ENCODE measurements around the gene LSAMP. TPM values are rescaled to one million over a fixed set of nuclear protein-coding genes. Genes with fewer than 3 reads are reported as not detected.

LSAMP gene
- polyA plus RNA-seq, 3 donors = not detected

GRCh38 chr3:116350119-116350733 lies 95.1 kb downstream of the LSAMP start:
- Mint-ChIP-seq H3K4me3 (no peak overlapping the region), H3K27ac (no peak overlapping the region), H3K9me3 (peaks cover 0 to 4% (median 0%) of the 10 kb centered on the region in 7 donors), H3K4me1 (no peaks in the 10 kb centered on the region), H3K27me3 (ENCODE audit: low read depth in 3 of 3) (peaks cover 0 to 2% (median 0%) of the 10 kb centered on the region in 3 donors), H3K36me3 (no peaks in the 10 kb centered on the region)
- H3K27ac ChIP-seq (ENCODE audit: low read depth in 1 of 2, low read length in 2 of 2) = no peak overlapping the region
- H3K36me3 ChIP-seq (replicated peaks in 1 of 2; ENCODE audit: control insufficient read depth in 1 of 2, insufficient read depth in 2 of 2, low read length in 2 of 2) = no peaks in the 10 kb centered on the region
- no peaks in the 10 kb centered on the region for H3K79me2 ChIP-seq (ENCODE audit: insufficient read depth, low read length)
- H3K9ac ChIP-seq (ENCODE audit: insufficient read depth, low read length, poor library complexity, severe bottlenecking) = no peak overlapping the region
- no peaks in the 10 kb centered on the region for H4K20me1 ChIP-seq (ENCODE audit: insufficient read depth, low read length)
- no peak overlapping the region for H3K4me2 ChIP-seq (replicated peaks; ENCODE audit: extremely low read depth, low read length, poor library complexity, severe bottlenecking)
- no peak overlapping the region for H2AFZ ChIP-seq (ENCODE audit: insufficient read depth, low read depth, low read length, poor library complexity, severe bottlenecking)
- DNase-seq = no peak
- no CpG with 5 or more reads among the region's 4 CpGs for WGBS (ENCODE audit: insufficient coverage)
- H3K9me3 ChIP-seq (replicated peaks in 1 of 2; ENCODE audit: control insufficient read depth in 1 of 2, insufficient read depth in 1 of 2, low read length in 2 of 2) = no peaks in the 10 kb centered on the region
- H3K4me1 ChIP-seq (ENCODE audit: control insufficient read depth in 1 of 2, insufficient read depth in 2 of 2, low read length in 2 of 2) = no peaks in the 10 kb centered on the region
- no peak for TF ChIP-seq CTCF (IDR thresholded peaks at IDR 0.05)
- intact Hi-C loops (cut with micrococcal nuclease) = no loop called here
- no peak overlapping the region for H3K4me3 ChIP-seq (replicated peaks in 1 of 3; ENCODE audit: low read depth in 2 of 3, low read length in 3 of 3)
- H3K27me3 ChIP-seq (ENCODE audit: control insufficient read depth in 2 of 2, insufficient read depth in 2 of 2, low read length in 2 of 2) = no peaks in the 10 kb centered on the region

GRCh38 chr3:116348216-116348615 lies 97.1 kb downstream of the LSAMP start:
- Mint-ChIP-seq H3K27ac (no peak overlapping the region), H3K9me3 (peaks cover 0 to 5% (median 0%) of the 10 kb centered on the region in 7 donors), H3K4me1 (no peaks in the 10 kb centered on the region), H3K36me3 (no peaks in the 10 kb centered on the region), H3K27me3 (ENCODE audit: low read depth in 3 of 3) (no peaks in the 10 kb centered on the region), H3K4me3 (no peak overlapping the region)
- Histone ChIP-seq H3K36me3 (replicated peaks in 1 of 2; ENCODE audit: control insufficient read depth in 1 of 2, insufficient read depth in 2 of 2, low read length in 2 of 2) (no peaks in the 10 kb centered on the region), H3K9ac (ENCODE audit: insufficient read depth, low read length, poor library complexity, severe bottlenecking) (no peak overlapping the region), H3K27ac (ENCODE audit: low read depth in 1 of 2, low read length in 2 of 2) (no peak overlapping the region), H3K9me3 (replicated peaks in 1 of 2; ENCODE audit: control insufficient read depth in 1 of 2, insufficient read depth in 1 of 2, low read length in 2 of 2) (no peaks in the 10 kb centered on the region), H2AFZ (ENCODE audit: insufficient read depth, low read depth, low read length, poor library complexity, severe bottlenecking) (no peak overlapping the region), H4K20me1 (ENCODE audit: insufficient read depth, low read length) (no peaks in the 10 kb centered on the region), H3K27me3 (ENCODE audit: control insufficient read depth in 2 of 2, insufficient read depth in 2 of 2, low read length in 2 of 2) (no peaks in the 10 kb centered on the region), H3K4me2 (replicated peaks; ENCODE audit: extremely low read depth, low read length, poor library complexity, severe bottlenecking) (no peak overlapping the region), H3K79me2 (ENCODE audit: insufficient read depth, low read length) (no peaks in the 10 kb centered on the region), H3K4me1 (ENCODE audit: control insufficient read depth in 1 of 2, insufficient read depth in 2 of 2, low read length in 2 of 2) (no peaks in the 10 kb centered on the region), H3K4me3 (replicated peaks in 1 of 3; ENCODE audit: low read depth in 2 of 3, low read length in 3 of 3) (no peak overlapping the region)
- no peak for TF ChIP-seq CTCF (IDR thresholded peaks at IDR 0.05)
- WGBS (ENCODE audit: insufficient coverage) = 100% methylated on average over 1 of the region's 3 CpGs
- intact Hi-C loops (cut with micrococcal nuclease) = no loop called here
- DNase-seq = no peak
